Measurements from ENCODE around the gene SP110.

Gene SP110

DNA sequence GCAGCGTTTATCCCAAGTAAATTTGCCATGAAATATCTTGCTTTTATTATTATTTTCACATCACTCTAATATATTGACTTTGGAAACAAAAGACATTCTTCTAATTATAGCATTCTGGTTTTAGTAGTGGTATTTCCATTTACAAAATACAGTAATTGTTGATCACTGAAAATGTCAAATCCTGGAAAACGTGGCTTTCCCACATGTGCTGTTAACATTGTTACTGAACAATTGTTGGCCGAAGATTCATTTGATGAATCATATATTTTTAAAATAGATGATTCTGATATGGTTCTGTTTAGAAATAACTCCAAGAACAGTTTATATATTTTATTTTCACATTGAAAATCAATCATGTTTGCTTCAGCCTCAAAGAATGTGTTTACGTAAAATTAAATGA lies 38.7 kb upstream of the SP110 start:
- Histone ChIP-seq H3K27ac (no peak overlapping the region), H3K4me3 (no peak overlapping the region)
- DNase-seq (ENCODE audit: low spot score): no peak
- TF ChIP-seq, protein P1, sequence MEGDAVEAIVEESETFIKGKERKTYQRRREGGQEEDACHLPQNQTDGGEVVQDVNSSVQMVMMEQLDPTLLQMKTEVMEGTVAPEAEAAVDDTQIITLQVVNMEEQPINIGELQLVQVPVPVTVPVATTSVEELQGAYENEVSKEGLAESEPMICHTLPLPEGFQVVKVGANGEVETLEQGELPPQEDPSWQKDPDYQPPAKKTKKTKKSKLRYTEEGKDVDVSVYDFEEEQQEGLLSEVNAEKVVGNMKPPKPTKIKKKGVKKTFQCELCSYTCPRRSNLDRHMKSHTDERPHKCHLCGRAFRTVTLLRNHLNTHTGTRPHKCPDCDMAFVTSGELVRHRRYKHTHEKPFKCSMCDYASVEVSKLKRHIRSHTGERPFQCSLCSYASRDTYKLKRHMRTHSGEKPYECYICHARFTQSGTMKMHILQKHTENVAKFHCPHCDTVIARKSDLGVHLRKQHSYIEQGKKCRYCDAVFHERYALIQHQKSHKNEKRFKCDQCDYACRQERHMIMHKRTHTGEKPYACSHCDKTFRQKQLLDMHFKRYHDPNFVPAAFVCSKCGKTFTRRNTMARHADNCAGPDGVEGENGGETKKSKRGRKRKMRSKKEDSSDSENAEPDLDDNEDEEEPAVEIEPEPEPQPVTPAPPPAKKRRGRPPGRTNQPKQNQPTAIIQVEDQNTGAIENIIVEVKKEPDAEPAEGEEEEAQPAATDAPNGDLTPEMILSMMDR (IDR thresholded peaks at IDR 0.05): no peak

DNA sequence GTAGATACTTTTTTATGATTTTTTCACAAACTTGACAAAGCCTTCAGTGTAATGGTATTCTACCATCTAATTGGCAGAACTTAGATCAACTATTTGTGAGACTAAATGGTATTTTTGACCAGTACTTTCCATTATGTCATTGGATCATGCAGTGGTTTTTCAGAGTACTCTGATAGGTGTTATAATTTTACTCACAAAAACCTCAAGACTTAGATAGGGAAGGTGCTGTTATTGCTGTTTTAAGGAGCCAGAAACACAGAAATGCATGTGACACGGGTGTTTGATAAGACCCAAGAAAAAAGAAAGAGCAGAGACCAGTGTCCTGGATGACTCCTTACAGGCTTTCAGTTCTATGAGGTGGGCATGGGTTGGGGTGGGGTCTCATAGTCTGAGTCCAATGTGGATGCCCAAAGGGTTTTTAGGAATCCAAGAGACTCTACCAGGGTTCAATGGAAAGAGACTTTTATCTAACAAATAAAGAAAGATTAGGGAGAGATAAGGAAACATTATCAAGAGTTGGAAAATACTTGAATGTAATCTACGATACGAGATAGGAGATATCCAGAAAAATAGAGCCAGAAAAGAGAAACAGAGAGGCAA lies 37.0 kb upstream of the SP110 start:
- H3K4me3 ChIP-seq: no peak overlapping the region
- H3K27ac ChIP-seq: no peak overlapping the region
- DNase-seq (ENCODE audit: low spot score): no peak
- TF ChIP-seq, protein P1 (IDR thresholded peaks at IDR 0.05): no peak

DNA sequence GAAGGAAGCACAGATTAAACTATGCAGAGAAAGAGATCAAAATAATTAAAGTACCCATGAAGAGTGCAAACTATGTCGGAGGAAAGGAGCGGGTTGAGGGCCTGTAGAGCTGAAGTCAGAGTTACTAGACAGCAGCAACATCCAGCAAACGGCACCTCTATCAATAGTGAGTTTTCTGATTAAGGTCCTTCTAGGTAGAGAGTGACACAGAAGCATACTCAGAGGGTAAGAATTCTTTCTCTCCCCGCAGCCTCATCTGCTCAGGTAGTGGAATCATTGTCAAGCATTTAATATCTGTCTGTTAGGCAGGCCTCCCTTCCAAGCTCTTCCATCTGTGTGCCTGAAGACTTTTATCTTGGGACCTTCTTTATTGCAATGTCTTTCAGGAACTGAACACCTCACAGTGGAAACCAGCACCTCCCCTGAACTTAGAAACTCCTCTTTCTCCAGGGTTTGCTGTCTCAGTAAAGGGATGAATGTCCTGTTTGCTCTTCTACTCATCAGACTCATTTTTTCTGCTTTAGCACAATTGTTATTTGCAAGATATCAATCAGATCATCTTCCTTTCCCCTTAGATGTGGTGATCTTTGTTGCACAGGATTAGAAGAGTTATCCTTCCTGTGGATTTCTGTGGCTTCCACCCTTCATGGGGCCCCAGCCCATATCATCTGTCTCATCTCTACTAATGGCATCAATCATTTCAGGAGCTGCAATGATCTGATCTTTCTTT lies 34.5 kb upstream of the SP110 start:
- H3K27ac ChIP-seq: no peak overlapping the region
- no peak for DNase-seq (ENCODE audit: low spot score)
- H3K4me3 ChIP-seq: no peak overlapping the region
- TF ChIP-seq, protein P1 (IDR thresholded peaks at IDR 0.05): no peak

DNA sequence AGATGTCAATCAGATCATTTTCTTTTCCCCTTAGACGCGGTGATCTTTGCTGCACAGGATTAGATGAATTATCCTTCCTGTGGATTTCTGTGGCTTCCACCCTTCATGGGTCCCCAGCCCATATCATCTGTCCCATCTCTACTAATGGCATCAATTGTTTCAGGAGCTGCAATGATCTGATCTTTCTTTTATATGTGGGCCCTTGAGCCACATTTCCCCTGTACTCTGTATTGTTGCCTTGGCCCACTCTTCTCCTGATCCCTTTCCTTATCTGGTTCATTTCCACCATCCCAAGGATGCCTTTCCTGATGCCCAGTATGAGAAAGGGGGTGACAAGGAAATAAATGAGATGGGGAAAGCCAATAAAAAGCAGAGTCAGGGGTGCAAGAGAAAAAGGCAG lies 30.4 kb upstream of the SP110 start:
- TF ChIP-seq, protein P1 (IDR thresholded peaks at IDR 0.05): no peak
- Histone ChIP-seq H3K4me3 (no peak overlapping the region), H3K27ac (no peak overlapping the region)
- no peak for DNase-seq (ENCODE audit: low spot score)

DNA sequence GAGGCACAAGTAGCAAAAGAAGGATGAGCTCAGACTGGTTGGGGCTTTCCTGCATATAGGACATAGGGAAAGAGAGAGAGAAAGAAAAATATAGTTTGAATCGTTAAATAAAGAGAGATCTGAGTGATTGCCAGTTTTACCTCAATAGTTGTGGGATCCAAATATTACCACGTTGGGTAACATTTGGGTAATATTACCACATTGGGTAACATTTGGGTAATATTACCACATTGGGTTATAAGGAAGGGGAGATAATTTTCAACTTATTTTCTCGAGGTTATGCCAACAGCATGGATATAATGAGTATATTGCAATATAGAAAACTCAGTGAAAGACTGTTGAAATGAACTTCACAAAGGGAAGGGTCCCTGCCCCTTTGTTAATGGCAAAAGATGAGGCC lies 26.4 kb upstream of the SP110 start:
- DNase-seq (ENCODE audit: low spot score): no peak
- TF ChIP-seq, protein P1 (IDR thresholded peaks at IDR 0.05): no peak
- H3K4me3 ChIP-seq: no peak overlapping the region
- H3K27ac ChIP-seq: no peak overlapping the region

DNA sequence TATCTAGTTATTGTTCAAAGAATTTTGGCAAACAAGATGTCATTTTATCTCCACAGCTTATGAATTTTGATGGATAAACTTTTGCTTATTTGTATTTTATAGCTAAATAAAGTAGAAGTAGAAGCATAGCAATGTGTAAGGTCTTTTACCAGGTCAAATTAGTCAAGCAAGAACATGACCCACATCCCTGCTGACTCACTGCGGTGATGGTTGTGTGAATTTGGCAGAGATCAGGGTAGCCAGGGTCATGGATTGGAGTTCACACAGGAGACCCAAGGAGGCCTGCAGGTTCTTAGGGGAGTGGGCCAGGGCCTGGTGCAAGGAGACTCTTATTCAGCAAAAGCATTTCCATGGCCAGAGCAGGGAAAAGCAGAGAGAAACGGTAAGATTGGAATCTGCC lies 24.4 kb upstream of the SP110 start:
- DNase-seq (ENCODE audit: low spot score): no peak
- H3K27ac ChIP-seq: no peak overlapping the region
- TF ChIP-seq, protein P1 (IDR thresholded peaks at IDR 0.05): no peak
- no peak overlapping the region for H3K4me3 ChIP-seq

DNA sequence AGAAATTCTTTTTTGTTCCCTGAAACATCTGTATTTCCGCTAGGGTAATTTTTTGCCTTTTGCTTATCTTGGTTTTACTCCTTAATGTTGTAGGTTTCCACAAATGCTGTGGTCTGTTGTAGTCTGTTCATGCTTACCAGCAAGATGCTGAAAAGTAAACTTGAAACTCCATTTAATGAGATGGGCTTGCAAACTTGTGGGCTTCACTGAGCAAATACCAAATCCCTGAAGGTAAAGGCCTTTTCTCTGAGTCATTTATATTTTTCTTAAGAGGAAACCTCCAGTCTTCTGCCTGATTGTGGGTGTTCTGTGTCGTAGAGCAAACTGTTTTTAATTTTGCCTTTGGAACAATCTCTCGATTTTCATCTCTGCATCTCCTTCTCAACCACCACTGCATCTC lies 15.1 kb upstream of the SP110 start:
- Histone ChIP-seq H3K27ac (no peak overlapping the region), H3K4me3 (no peak overlapping the region)
- DNase-seq (ENCODE audit: low spot score): no peak
- TF ChIP-seq, protein P1 (IDR thresholded peaks at IDR 0.05): no peak
